GM18861 (cell line): Measurements from ENCODE around the gene MITD1.
"Not testable (repeated sequence)": the region's sequence is repeated elsewhere in the genome, so short reads cannot be mapped to it uniquely, and the experiment has no call there.

ENCODE experiments used
- ATAC-seq: cut with Tn5 transposase; IDR thresholded peaks from one replicate; pipeline ENCODE4 v1.9.1; 2021; ENCODE audit not compliant: unreplicated experiment

MITD1 gene

DNA sequence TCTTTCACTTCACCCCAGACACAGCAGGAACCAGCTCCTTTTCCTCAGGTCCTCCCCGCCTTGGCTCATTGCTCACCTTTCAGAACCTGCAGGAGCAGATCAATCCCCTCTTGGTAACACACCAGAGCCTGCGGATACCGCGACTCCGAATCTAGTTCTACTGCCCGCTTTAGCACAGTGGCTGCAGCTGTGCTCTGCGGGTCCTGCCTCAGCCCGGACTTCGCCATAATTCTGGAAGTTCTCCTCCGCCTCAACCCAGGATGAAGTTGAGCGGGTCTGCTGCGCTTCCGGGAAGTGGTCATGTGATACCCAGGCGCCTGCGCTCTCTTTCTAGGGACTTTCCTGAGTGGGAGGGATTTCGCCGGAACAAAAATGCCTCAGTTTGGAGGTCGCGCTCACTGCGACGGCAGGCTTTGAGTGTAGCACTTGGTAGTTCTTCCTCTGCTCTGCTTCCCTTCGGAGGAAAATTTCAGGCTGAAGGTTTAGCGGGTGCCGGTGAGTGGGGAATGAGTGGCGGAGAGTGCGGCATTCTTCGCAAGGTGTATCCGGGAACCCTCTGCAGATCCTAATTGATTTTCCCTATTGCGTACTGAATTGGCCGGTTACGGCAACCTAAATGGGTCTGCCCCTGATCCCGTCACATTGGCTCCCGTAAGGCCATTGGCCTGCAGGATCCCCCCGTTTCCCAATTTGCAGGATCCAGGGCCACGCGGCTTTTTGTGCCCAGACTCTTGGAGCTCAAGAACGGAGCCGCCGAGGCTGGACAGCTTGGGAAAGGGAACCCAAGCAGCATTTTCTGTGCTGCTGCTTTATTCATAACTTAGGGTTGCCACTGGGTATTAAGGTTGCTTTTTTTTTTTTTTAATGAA is at the start of gene MITD1, which contains the start of gene MRPL30:
TSS of gene MITD1 (minus strand) at position 304 of the 869 bp plus-strand sequence. CDS start at position 227, 77 bp downstream.
TSS of gene MRPL30 (plus strand) at position 430 of the 869 bp plus-strand sequence. CDS start 5,020 bp downstream, outside the sequence.
- peak; percentile 85 for ATAC-seq

DNA sequence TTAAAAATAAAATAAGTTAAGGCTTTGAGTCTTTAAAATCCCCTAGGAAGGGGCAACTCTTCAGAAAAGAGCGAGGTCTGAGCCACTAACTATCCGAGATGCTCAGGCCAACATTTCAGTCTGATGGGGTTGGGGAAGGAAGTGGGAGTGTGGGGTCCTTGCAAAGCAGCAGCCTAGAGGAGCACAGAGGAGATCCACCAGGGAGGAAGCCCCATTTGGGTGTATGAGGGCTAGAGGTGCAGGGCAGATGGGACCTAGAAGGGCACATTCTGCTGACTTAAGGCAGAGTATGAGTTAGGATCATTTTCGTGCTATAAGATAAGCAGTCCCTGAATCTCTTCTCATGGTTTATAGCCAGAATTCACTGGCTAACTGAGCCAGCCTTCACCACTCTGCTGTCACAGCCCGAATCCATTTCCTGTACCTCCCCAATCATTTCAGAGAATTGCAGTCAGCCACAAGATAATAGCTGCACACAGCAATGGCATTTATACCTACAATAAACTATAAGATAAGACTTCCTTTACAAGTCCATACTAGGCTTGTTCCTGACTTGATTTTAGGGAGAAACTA is 37.2 kb upstream of the MITD1 start:
- no peak for ATAC-seq

DNA sequence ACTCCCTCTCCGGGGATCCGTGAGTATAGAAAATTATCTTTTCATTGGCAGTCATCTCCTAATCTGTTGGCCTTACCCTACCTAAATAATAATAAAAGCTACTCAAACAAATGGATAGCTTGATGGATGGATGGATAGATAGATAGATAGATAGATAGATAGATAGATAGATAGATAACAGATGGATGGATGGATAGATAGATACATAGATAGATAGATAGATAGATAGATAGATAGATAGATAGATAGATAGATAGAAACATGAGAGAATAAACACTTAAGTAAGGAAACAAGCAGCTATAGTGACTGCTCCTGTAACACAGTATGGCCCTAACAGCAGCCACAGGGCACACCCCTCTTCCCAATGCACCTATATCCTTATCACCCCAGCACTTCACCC is 35.2 kb upstream of the MITD1 start:
- ATAC-seq: no peak

DNA sequence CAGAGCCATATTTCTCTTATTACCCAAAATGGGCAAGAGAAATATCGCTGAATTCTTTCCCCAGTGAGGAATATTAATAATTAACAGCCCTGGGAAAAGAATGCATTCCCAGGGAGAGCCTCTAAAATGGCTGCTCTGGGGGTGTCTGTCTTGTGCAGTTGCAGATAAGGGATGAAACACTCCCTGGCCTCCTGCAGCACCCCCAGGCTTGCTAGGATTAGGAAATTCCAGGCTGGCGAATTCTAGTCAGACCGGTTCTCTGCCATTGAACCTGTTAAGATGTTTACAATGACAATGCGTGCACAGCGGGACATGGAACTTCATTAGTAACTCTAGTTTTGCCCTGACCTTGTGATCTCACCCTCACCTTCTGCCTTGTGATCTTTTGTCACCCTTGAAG is 24.6 kb upstream of the MITD1 start:
- no peak for ATAC-seq

DNA sequence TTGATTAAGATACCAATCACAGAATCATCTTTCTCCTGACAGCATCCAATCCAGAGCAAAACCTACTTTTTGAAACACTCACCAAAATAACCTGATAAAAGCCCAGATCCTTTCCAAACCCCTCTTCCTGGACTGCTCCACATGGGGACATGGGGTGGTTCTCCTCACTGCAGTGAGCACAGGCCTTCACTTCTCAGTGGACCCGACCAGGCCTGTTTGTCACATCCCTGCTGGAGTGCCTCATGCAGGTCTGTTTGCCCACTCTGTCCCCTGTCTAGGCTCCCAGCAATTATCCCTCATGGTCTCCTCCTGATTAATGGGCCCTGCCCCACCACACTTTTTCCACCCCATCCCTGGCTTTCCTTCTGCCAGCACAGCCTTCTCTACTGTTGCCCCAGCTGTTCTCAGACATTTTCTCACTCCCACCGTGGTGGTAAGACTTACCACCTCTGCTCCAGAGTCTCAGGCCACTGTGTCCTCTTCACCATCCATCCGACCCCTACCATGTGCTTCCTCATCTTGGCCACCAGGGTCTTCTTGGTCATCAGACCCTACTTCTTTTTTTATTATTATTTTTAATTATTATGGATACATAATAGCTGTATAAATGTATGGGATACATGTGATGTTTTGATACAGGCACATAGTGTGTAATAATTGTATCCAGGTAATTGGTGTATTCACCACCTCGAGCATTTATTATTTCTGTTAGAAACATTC is 21.3 kb upstream of the MITD1 start:
- ATAC-seq: no peak

DNA sequence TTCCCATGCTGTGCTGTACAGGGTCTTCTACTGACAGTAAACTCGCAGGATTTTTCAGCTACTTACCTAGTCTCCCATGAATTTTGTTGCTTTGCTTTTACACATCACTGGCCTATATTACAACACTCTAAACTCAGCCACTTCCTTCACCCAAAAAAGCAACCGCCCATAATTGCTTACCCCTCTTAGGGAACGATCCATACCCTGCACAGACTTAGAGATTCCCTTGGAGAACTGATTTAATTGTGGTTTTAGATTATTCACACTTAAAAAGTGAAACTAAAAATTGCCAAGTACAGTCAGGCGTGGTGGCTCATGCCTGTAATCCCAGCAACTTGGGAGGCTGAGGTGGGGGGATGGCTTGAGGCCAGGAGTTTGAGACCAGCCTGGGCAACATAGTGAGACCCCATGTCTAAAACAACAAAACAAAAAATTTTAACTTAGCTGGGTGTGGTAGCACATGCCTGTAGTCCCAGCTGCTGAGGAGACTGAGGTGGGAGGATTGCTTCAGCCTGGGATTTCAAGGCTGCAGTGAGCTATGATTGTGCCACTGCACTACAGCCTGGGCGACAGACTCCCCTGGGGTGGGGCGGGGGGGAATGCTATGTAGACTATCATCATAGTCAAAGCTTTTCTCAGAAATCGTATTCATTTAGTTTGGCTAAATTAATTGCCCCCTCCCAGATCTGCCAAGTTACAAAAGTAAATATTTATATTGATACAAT is 19.4 kb upstream of the MITD1 start:
- no peak for ATAC-seq

DNA sequence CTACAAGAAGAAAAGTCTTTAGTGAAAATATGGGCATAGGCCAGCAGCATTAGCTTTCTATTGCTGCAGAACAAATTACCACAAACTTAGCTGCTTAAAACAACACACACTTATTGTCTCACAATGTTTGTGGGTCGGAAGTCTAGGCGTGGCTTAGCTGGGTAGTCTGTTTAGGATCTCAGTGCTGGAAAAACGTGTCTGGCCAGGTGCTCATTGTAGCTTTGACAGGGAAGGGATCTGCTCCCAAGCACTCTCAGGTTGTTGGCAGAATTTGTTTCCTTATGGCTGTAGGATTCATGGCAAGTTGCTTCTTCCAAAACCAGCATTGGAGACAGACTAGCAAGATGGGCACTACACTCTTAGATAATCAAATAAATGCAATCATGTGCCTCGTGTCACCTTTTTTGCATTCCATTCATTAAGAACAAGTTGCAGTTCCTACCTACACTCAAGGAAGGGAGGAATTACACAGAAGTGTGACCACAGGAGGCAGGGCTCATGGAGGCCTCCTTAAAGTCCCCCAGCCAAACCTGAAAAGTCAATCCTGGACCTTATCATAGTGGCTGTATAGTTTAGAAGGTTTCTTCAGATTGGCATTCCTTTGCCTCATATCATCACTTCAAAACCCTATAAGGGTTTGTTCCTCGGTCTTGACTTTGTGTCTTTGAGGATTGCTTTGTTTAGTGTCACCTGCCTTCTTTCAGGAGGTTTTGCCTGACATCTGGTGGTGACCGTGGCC is 17.4 kb upstream of the MITD1 start:
- ATAC-seq: no peak

DNA sequence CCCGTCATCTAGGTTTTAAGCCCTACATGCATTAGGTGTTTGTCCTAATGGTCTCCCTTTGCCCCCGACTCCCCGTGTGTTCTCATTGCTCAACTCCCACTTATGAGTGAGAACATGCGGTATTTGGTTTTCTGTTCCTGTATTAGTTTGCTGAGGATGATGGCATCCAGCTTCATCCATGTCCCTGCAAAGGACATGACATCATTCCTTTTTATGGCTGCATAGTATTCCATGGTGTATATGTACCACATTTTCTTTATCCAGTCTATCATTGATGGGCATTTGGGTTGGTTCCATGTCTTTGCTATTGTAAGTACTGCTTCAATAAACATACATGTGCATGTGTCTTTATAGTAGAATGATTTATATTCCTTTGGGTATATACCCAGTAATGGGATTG is 11.5 kb upstream of the MITD1 start:
- not testable (repeated sequence) for ATAC-seq

DNA sequence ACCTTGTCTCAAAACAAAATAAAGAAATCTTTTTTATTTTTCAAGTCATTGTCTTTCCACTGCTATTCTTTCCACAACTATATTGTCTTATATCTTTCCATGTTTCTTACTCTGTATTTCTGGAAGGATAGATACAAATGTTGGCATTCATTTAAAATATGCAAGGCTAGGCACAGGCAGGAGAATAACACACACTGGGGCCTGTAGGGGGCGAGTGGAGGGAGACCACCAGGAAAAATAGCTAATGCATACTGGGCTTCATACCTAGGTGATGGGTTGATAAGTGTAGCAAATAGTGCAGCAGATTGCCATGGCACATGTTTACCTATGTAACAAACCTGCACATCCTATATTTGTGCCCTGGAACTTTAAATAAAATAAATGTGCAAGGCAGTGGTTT is 9.7 kb upstream of the MITD1 start:
- no peak for ATAC-seq

DNA sequence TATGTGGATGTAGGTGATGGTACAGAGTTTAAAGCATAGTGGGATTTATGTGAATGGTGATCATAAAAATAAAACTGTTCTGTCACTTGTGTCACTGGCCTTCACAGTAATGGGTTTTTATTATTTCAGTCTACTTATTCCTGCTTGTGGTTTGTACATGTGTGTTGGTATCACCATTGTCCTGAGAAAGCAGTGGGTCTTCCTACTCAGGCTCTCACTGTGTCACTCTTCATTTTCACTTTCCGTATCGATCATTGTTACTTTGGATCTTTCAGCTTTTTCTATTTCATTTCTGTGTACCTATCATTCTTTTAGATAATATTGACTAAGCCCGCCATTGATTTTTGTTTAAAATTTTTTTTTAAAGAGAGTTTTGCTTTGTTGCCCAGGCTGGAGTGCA is 7.5 kb upstream of the MITD1 start:
- no peak for ATAC-seq

DNA sequence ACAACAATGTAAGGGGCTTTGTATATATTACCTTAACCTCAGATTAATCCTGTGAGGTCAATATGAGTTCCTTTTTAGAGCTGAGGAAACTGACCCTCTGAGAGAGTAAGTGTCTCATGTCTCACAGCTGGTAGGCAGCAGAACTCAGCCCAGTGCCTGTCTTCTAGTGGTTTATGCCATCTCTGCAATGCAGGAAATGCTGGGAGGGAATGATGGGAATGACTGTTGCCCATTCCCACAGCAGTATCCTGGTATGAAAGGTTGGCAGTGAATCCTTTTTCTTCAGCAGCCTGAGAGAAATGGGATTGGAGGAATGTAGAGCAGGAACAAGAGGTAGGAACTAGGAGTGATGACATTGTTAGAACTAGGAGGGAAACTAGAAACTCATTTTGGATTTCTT is 6.2 kb upstream of the MITD1 start:
- no peak for ATAC-seq

DNA sequence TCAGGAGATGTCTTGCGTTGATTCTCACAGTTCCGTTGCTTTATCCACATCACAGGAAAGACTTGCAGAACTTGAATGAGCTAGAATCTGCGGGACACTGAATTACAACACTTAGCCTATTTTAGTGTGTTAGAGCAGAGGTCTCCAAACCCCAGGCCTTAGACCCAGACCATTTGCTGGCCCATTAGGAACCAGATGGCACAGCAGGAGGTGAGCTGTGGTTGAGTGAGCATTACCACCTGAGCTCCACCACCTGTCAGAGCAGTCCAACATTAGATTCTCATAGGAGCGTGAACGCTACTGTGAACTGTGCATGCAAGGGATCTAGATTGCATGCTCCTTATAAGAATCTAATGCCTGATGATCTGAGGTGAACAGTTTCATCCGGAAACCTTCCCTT is 4.0 kb upstream of the MITD1 start:
- ATAC-seq: no peak

DNA sequence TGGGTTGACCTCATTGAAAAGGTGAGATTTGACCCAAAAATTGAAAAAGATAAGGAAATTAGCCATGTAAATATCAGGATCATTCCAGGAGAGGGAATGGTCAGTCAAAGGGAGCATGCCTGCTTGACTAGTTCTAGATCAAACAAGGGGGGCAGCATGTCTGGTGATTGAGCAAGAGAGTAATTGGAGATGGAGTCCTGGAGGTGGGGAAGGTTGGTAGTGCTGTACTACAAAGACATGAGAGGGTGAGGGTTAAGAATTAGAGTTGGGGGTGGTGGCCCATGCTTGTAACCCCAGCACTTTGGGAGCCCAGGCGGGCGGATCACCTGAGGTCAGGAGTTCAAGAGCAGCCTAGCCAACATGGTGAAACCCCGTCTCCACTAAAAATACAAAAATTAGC is 2.2 kb upstream of the MITD1 start:
- no peak for ATAC-seq

DNA sequence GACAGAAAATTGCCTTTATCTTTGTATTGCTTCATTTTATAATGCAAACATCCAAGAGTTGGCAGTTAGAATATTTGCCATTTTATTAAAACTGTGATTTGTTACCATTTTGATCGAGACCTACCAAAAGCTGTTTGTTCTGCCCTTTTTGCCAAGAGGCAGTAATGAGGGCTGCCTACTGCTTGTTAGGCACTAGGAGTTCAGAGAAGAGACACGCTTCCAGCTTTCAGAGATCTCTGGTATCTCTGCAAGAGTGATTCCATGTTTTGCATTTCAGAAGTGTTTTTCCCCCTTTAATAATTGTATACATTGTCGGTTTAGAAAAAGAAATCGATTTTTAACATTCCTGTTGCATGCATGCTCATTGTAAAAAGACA is 754 bp upstream of the MITD1 start:
- no peak for ATAC-seq

DNA sequence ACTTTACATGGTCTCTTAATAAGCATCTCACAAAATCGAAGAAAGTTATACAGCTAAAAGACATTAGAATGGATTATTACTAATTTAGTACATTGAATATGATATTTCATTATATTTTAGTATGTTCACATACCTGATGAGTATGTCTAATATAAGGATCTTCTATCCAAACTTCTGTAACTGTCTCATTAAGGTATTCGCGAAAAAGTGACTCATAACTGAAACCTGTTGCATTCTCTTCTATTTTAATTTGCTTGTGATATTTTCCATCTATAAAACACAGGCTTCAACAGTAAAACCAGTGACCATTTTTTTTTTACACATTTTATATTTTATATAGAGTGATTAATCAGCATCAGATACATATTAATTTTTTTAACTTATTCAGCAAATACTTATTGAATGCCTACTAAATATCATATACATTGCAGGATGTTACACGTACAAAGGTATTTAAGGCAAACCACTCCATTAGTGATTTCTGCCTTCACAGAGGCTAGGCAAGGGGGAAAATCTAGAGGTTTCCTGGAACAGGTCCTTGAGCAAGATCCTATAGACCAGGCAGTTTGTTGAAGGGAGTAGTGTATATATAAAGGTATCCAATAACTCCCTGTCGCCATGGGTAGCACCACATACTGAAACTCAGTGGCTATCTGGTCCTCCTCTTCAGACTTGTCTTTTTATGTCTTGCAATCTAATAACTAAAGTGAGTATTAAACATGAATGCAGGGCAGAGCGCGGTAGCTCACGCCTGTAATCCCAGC is 9.3 kb downstream of the MITD1 start:
- no peak for ATAC-seq

DNA sequence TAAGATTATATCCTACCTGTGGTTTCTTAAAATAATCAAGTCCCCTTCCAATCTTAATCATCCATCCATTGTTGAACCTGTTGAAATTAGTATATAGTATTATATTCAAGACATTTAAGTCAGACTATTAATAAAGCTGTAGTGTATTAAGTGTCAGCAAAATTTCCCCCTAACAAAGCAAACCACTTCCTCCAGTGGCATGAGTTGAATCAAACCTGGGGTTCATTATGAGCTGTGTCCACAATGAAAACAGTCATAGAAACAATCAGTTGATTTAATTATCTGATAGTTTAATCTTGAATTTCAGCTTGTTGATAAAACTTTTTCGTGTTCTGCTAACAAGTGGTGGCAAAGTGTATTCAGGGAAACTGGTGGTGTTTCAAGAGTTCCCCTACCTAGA is 11.3 kb downstream of the MITD1 start:
- no peak for ATAC-seq

DNA sequence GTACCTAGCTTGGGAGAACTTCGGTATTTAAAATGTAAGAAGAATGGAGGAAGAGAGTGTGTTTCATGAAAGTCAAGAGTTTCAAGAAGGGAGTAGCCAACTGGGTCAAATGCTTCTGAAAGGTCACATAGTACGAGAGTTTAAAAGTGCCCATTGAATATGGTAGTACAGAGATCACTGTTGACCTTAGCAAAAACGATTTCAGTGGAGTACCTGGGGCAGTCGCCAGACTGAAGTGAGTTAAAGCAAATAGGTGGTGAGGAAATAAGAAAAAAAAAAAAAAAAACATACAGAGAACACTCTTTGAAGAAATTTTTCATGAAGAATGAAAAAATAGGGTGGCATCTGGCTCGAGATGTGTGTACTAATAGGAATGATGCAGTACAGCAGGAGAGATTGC is 14.6 kb downstream of the MITD1 start:
- ATAC-seq: no peak

DNA sequence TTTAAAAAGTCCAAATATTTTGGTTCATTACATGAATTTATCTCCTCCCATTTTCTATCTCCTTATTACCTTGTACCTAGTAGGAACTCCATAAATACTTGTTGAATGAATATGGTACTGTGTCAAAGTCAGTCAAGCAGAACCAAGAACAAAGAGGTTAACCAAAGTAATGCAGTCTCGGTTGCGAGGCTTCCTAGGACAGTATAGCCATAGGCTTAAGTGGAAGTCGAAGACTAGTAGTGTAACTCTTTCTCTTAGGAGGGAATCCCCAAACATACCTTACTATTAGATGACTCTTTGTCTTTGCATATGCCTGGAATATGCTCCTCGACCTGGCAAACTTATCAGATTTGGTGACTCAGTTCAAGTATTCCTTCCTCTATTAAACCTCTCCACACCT is 21.3 kb downstream of the MITD1 start:
- ATAC-seq: no peak

DNA sequence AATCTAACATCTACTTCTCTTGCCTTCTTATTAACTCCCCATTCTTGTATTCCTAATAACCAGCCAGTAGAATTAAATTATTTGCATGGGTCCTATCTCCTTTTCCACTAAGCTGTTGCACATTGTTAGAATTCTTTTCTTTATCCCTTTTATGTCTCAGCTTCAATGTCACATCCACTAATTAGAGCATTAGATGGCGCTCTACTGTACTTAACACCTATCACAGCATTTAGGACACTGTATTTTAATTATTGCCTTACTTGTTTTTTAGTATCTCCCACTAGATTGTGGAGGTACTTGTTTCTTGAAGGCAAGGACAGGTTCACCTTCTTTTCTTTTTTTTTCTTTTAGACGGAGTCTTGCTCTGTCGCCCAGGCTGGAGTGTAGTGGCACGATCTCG is 22.3 kb downstream of the MITD1 start:
- ATAC-seq: no peak

DNA sequence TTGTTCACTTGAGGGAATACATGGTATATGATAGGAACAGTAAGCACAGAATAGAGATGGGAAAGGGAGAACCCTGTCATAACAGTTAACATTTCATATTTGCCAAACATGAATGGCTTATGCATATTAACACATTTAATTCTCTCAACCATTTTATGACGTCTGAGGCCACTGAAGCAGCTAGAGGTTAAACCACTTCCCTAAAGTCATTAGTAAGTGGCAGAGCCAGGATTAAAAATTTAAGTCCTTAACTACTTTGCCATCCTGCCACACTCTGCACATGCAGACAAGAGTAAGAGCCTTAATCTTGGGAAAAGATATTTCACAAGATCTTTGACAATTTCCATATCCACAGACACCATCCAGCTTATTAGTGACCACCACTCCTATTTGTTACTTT is 24.0 kb downstream of the MITD1 start:
- ATAC-seq: no peak
